Epithelial cell of prostate (primary cell): ENCODE data around the gene LDLRAD4.

Experiments used
- DNase-seq: peaks from one replicate; pipeline ENCODE4 v3.0.0-alpha.2; 2011; ENCODE audit warnings: low read depth, low spot score
- H3K27ac ChIP-seq: fragments of 450-650 bp; 2 replicates; pipeline ENCODE4 v1.5.1; 2017; ENCODE audit warnings: mild to moderate bottlenecking

LDLRAD4 gene

DNA sequence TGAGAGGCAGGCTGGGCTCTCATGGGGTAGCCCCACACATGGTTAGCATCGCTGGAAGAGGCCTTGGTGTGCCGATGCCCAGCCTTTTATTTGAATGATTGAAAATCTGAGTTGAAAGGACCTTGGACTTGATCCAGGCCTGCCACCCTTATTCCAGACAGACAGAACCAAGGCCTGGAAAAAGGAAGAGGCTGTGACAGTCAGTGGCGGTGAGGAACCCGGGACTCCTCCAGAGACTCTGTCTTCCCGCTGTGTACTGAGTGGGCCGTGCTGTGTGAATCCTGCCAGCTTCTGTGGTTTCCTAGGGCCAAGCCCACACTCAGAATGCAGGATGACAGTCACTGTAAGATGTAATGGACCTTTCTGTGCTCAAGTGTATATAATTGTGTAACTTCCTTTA, 218.5 kb downstream of the LDLRAD4 start:
- no peak for DNase-seq
- no peak overlapping the region for H3K27ac ChIP-seq

GRCh38 chr18:13437796-13438506, 219.4 kb downstream of the LDLRAD4 start:
- DNase-seq, result no peak
- H3K27ac ChIP-seq, result no peak overlapping the region

- DNase-seq, result no peak
- H3K27ac ChIP-seq, result no peak overlapping the region
Observed at GRCh38 chr18:13438507-13439056, 220.0 kb downstream of the LDLRAD4 start.

DNA sequence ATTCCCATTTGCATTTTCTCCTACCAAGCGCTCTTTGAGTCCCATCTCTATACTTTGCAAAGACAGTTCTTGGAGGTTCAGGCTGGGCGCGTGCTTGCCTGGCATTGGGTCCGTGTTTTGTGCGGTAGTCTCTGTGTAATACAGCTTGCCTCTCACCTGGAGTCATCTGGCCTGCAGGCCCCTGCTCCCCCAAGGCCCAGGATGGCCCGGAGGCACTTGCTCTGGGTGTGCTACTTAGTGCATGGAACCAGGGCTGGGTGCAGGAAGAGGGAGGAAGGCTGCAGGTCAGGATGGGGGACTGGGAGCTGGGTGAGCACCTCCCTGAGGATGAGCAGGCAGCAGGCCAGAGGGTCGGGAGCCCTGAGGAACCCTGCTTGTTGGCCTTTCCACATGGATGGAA, 220.9 kb downstream of the LDLRAD4 start:
- no peak overlapping the region for H3K27ac ChIP-seq
- DNase-seq, result no peak

- no peak for DNase-seq
- H3K27ac ChIP-seq, result no peak overlapping the region
Observed at GRCh38 chr18:13440277-13441248, 222.0 kb downstream of the LDLRAD4 start.

DNA sequence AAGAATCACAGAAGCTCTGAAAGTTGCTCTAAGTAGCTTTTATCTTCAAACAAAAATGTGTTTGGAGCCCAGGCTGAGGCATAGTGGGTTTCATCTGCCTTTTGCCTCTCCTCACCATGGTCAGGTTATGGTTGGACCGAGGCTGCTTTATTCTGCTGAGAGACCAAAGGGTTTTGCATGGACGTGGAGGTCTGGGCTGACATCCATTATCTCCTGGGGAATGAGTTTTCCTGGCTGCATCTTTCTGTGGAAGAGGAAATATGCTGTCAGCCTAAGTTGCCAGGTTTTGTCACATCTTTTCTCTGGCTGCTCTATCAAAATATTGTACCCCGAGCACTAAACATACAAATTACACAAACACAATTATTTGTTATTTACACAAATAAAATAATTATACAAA, 223.2 kb downstream of the LDLRAD4 start:
- no peak overlapping the region for H3K27ac ChIP-seq
- no peak for DNase-seq

- no peak overlapping the region for H3K27ac ChIP-seq
- DNase-seq, result no peak
Observed at GRCh38 chr18:13442451-13442850, 223.9 kb downstream of the LDLRAD4 start.

- DNase-seq, result no peak
Observed at GRCh38 chr18:13443552-13443951, 225.0 kb downstream of the LDLRAD4 start.

GRCh38 chr18:13444430-13445240, 226.1 kb downstream of the LDLRAD4 start:
- DNase-seq, result no peak
- no peak overlapping the region for H3K27ac ChIP-seq

More at GRCh38 chr18:13443552-13443951, 225.0 kb downstream of the LDLRAD4 start:
- no peak overlapping the region for H3K27ac ChIP-seq

GRCh38 chr18:13445241-13445897, 226.8 kb downstream of the LDLRAD4 start:
- H3K27ac ChIP-seq, result no peak overlapping the region
- DNase-seq, result no peak

GRCh38 chr18:13446024-13446423, 227.5 kb downstream of the LDLRAD4 start:
- DNase-seq, result no peak
- no peak overlapping the region for H3K27ac ChIP-seq

DNA sequence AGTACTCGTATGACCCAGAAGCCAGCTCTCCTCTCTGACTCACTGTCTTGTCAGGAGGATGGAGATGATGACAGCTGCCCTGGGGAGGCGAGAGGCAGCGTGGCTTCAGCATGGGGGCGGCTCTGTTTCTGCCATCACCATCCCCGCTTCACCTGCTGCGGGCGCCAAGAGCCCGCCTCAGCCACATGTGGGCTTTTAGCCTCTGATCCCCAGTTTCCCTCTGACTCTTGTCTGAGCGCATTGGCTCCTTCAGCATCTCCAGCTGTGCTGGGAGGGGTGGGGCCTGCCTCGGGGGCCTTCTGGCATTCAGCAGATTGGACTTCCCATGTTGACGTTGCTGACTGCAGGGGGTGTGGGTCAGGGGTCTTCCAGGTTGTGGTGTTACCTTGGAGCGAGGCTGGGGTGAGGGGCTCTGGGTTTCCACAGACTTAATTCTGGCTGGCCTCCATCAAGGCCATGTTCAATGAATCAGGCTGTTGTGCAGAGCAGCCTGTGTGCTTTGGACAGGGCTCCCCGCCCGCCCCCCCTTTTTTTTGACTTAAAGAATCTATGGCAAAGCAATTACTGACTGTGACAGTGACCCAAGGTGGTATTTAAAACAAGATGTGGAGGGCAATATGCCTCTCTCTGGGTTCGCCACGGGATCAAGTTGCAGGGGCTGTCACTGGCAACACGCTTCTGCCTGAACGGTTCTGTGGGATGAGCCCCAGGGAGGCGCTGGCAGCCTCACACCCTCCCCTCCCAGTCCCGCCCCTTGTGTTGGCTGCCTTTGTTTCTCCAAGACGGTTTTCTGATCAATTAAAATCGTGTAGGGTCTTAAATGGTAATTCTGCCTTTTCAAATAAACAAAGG, 228.3 kb downstream of the LDLRAD4 start:
- no peak overlapping the region for H3K27ac ChIP-seq
- DNase-seq, result no peak

DNA sequence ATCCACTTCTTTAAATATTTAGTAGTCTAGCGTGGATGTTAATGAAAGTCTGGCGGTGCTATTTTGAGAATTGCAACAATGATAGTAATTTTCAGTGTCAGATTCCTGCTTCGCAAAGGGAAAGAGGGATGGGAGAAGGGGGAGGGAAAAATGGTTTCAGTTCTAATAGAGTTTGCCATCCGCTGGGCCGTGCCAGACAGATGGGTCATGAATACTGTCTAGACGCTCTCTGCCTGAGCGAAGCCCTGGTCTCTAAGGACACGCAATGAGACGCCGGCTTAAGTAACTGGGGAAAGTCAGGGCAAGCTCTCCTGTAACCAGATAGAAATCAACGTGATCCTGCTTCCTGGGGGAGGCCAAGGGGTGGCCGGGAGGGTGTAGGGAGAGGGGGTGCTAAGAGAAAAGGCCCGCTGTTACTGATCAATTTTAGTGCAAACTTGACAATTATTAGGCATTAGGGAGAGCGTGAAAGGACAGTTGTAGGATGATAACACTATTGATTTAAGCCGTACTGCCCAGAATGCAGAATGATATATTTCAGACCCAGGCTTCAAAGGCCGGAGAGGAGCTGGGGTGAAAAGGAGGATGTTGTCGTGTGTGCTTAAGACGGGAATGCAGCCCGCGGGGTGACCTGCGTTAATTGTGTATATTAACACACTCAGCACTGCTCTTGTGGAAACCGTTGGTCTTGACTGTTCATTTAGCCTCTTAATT, 229.2 kb downstream of the LDLRAD4 start:
- no peak overlapping the region for H3K27ac ChIP-seq
- peak; percentile 18 for DNase-seq

GRCh38 chr18:13448335-13448795, 229.8 kb downstream of the LDLRAD4 start:
- no peak overlapping the region for H3K27ac ChIP-seq
- DNase-seq, result no peak

DNA sequence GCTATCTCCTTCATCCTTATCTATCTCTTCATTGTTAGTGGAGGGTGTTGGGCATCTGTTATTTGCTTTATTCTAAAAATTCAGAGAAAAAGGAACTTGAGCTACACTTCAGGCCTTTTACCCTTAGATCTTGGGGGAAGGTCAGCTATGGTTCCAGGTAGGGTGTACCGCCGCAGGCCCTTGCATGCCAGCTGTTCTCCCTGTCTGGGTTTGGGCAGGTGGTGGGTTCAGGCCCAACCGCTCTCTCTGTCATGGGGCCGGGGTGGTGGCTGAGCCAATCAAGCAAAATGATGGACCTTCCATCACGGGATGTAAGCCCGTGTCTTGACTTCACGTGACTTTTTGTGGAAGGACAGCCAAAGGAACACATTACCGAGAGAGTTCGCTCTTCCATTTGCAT, 231.1 kb downstream of the LDLRAD4 start:
- no peak for DNase-seq
- H3K27ac ChIP-seq, result no peak overlapping the region

GRCh38 chr18:13450289-13451212, 232.0 kb downstream of the LDLRAD4 start:
- no peak overlapping the region for H3K27ac ChIP-seq
- no peak for DNase-seq

DNA sequence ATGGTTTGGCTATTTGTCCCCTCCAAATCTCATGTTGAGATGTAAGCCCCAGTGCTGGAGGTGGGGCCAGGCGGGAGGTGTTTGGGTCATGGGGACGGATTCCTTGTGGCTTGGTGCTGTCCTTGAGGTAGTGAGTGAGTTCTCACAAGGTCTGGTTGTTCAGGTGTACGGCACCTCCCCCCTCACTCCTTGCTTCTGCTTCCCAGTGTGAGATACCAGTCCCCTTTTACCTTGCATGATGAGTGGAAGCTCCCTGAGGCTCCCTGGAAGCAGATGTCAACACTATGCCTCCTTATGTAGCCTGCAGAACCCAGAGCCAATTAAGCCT, 232.6 kb downstream of the LDLRAD4 start:
- H3K27ac ChIP-seq, result no peak overlapping the region
- DNase-seq, result no peak
